IMR-90 (cell line): Measurements from ENCODE around the gene NUDT1. TPM values are rescaled to one million over a fixed set of nuclear protein-coding genes. Genes with fewer than 3 reads are reported as not detected.

Source experiments
- ATAC-seq: fragments of 200-7000 bp; cut with Tn5 transposase; 2 replicates; pipeline ENCODE4 v1.9.1; 2020; ENCODE audit warnings: low read depth, mild to moderate bottlenecking, moderate library complexity
- BruUV-seq: library from RNA; stranded (reverse); fragments of 400-500 nt; replicated peaks from 2 replicates; lab custom pipeline; 2021; lab: Mats Ljungman, UMichigan
- CTCF ChIA-PET: fragments of 300-600 bp; formaldehyde crosslinking; extraction: SDS; loops from one replicate; lab custom pipeline; 2021; ENCODE audit warnings: antibody characterized with exemption; lab: Yijun Ruan, JAX
- POLR2A ChIA-PET: fragments of 300-600 bp; sonication (Branson Sonifier 250); formaldehyde crosslinking; loops from one replicate; lab custom pipeline; 2022; ENCODE audit warnings: antibody characterized with exemption; ENCODE audit not compliant: unreplicated experiment; lab: Charles Lee
- DNase-seq: peaks from one replicate; pipeline ENCODE4 v3.0.0; 2013
- H2AFZ ChIP-seq: replicated peaks from 2 replicates; pipeline ENCODE3; 2013; ENCODE audit warnings: low read length, mild to moderate bottlenecking; ENCODE audit not compliant: poor library complexity
- H2AK5ac ChIP-seq: 2 replicates; pipeline ENCODE4 v1.6.1; 2013; ENCODE audit warnings: low read depth, low read length, inconsistent platforms
- H2AK9ac ChIP-seq: replicated peaks from 2 replicates; pipeline ENCODE3; 2013; ENCODE audit warnings: mild to moderate bottlenecking, low read depth, low read length, moderate library complexity; ENCODE audit not compliant: poor library complexity
- H2BK120ac ChIP-seq: 2 replicates; pipeline ENCODE4 v1.6.1; 2013; ENCODE audit warnings: low read depth, low read length, inconsistent platforms
- H2BK15ac ChIP-seq: 3 replicates; pipeline ENCODE4 v1.6.1; 2013; ENCODE audit warnings: low read depth, low read length, inconsistent platforms
- H2BK20ac ChIP-seq: 2 replicates; pipeline ENCODE4 v1.6.1; 2013; ENCODE audit warnings: low read depth, mild to moderate bottlenecking, inconsistent platforms, low read length, moderate library complexity
- H2BK5ac ChIP-seq: 2 replicates; pipeline ENCODE4 v1.6.1; 2013; ENCODE audit warnings: mild to moderate bottlenecking, low read depth, low read length, inconsistent platforms; ENCODE audit not compliant: poor library complexity, severe bottlenecking
- H3K14ac ChIP-seq: replicated peaks from 2 replicates; pipeline ENCODE4 v1.6.1; 2013; ENCODE audit warnings: low read depth, low read length, inconsistent platforms
- H3K18ac ChIP-seq: 2 replicates; pipeline ENCODE4 v1.6.1; 2013; ENCODE audit warnings: low read depth, low read length, control low read depth
- H3K23ac ChIP-seq: 2 replicates; pipeline ENCODE4 v1.6.1; 2013; ENCODE audit warnings: low read depth, low read length, inconsistent platforms
- H3K27ac ChIP-seq: 2 replicates; pipeline ENCODE4 v1.5.1; 2013; ENCODE audit warnings: mild to moderate bottlenecking, control low read depth, low read length; ENCODE audit not compliant: insufficient read depth
- H3K27me3 ChIP-seq: 2 replicates; pipeline ENCODE4 v1.6.1; 2013; ENCODE audit warnings: low read length; ENCODE audit not compliant: control insufficient read depth, insufficient read depth
- H3K36me3 ChIP-seq: 2 replicates; pipeline ENCODE4 v1.6.1; 2013; ENCODE audit warnings: low read length, mixed read lengths; ENCODE audit not compliant: control insufficient read depth, insufficient read depth
- H3K4ac ChIP-seq: 2 replicates; pipeline ENCODE4 v1.6.1; 2013; ENCODE audit warnings: low read depth, low read length, inconsistent platforms
- H3K4me1 ChIP-seq: 2 replicates; pipeline ENCODE4 v1.6.1; 2013; ENCODE audit warnings: low read length, mixed read lengths; ENCODE audit not compliant: control insufficient read depth, insufficient read depth
- H3K4me2 ChIP-seq: 2 replicates; pipeline ENCODE4 v1.6.1; 2013; ENCODE audit warnings: low read depth, mild to moderate bottlenecking, control low read depth, low read length, moderate library complexity
- H3K4me3 ChIP-seq: 2 replicates; pipeline ENCODE4 v1.5.1; 2013; ENCODE audit warnings: low read depth, mild to moderate bottlenecking, control low read depth, low read length, moderate library complexity; ENCODE audit not compliant: insufficient read depth
- H3K56ac ChIP-seq: 2 replicates; pipeline ENCODE4 v1.6.1; 2013; ENCODE audit warnings: low read length, inconsistent platforms; ENCODE audit not compliant: insufficient read depth; ENCODE audit errors: extremely low read depth
- H3K79me1 ChIP-seq, 2 experiments: 2 replicates each; pipeline ENCODE4 v1.6.1; 2013; ENCODE audit warnings: low read length in 2 of 2, inconsistent platforms in 1 of 2, low read depth in 1 of 2
- H3K9ac ChIP-seq: 2 replicates; pipeline ENCODE4 v1.6.1; 2013; ENCODE audit warnings: low read depth, low read length, control low read depth
- H3K9me1 ChIP-seq: 2 replicates; pipeline ENCODE4 v1.6.1; 2013; ENCODE audit warnings: low read length, inconsistent platforms; ENCODE audit not compliant: insufficient read depth
- H3K9me3 ChIP-seq: 2 replicates; pipeline ENCODE4 v1.6.1; 2013; ENCODE audit warnings: low read length; ENCODE audit not compliant: control insufficient read depth, insufficient read depth
- H4K20me1 ChIP-seq: 2 replicates; pipeline ENCODE4 v1.6.1; 2013; ENCODE audit warnings: low read length, inconsistent platforms; ENCODE audit not compliant: insufficient read depth
- H4K5ac ChIP-seq: 2 replicates; pipeline ENCODE4 v1.6.1; 2013; ENCODE audit warnings: mild to moderate bottlenecking, low read depth, low read length, control low read depth
- H4K8ac ChIP-seq, 2 experiments: 2 replicates each; pipeline ENCODE4 v1.6.1; 2013; ENCODE audit warnings: low read depth in 2 of 2, low read length in 2 of 2, control low read depth in 1 of 2, inconsistent platforms in 1 of 2
- H4K91ac ChIP-seq: 2 replicates; pipeline ENCODE4 v1.6.1; 2013; ENCODE audit warnings: low read depth, low read length, inconsistent platforms; ENCODE audit not compliant: insufficient read depth
- BHLHE40 ChIP-seq: fragments of 150-350 bp; IDR thresholded peaks from 2 replicates; pipeline ENCODE4 v1.6.1; 2016; ENCODE audit warnings: mild to moderate bottlenecking, low read depth, low read length
- CEBPB ChIP-seq: IDR thresholded peaks from 2 replicates; pipeline ENCODE4 v1.6.1; 2012; ENCODE audit warnings: low read depth, low read length, improper control_type of control experiment
- CHD1 ChIP-seq: IDR thresholded peaks from 2 replicates; pipeline ENCODE4 v1.6.1; 2012; ENCODE audit warnings: low read depth, low read length, improper control_type of control experiment
- FOS ChIP-seq: fragments of 150-350 bp; IDR thresholded peaks from 2 replicates; pipeline ENCODE4 v1.6.1; 2016; ENCODE audit warnings: low read depth, low read length
- MAFK ChIP-seq: IDR thresholded peaks from 2 replicates; pipeline ENCODE4 v1.6.1; 2012; ENCODE audit warnings: low read depth, low read length, improper control_type of control experiment
- MAZ ChIP-seq: IDR thresholded peaks from 2 replicates; pipeline ENCODE4 v1.6.1; 2012; ENCODE audit warnings: low read depth, mild to moderate bottlenecking, low read length, improper control_type of control experiment, moderate library complexity, borderline replicate concordance
- MXI1 ChIP-seq: IDR thresholded peaks from 2 replicates; pipeline ENCODE4 v1.6.1; 2012; ENCODE audit warnings: low read depth, mild to moderate bottlenecking, low read length, moderate library complexity, borderline replicate concordance
- NFE2L2 ChIP-seq: fragments of 150-350 bp; IDR thresholded peaks from 2 replicates; pipeline ENCODE4 v1.6.1; 2016; ENCODE audit warnings: low read depth, mild to moderate bottlenecking, low read length
- POLR2A ChIP-seq: IDR thresholded peaks from 2 replicates; pipeline ENCODE4 v1.6.1; 2012; ENCODE audit warnings: mild to moderate bottlenecking, low read depth, low read length
- RAD21 ChIP-seq: IDR thresholded peaks from 2 replicates; pipeline ENCODE4 v1.6.1; 2012; ENCODE audit warnings: low read length, improper control_type of control experiment
- RCOR1 ChIP-seq: IDR thresholded peaks from 2 replicates; pipeline ENCODE4 v1.6.1; 2012; ENCODE audit warnings: mild to moderate bottlenecking, low read length, improper control_type of control experiment; ENCODE audit not compliant: insufficient replicate concordance
- RFX5 ChIP-seq: IDR thresholded peaks from 2 replicates; pipeline ENCODE4 v1.8.0; 2012; ENCODE audit warnings: low read depth, mild to moderate bottlenecking, low read length, moderate library complexity
- SMC3 ChIP-seq: fragments of 150-350 bp; IDR thresholded peaks from 2 replicates; pipeline ENCODE4 v1.6.1; 2016; ENCODE audit warnings: low read depth, mild to moderate bottlenecking, antibody characterized with exemption, low read length, moderate library complexity
- WGBS, 2 experiments: methylation state at CpG; one replicate each; pipeline versions ENCODE4 v1.1.5 to v1.1.7; 2013; ENCODE audit warnings: missing lambda C conversion rate in 2 of 2; ENCODE audit not compliant: insufficient read length in 1 of 2; ENCODE audit errors: extremely low coverage in 2 of 2; 5-methylcytosine and 5-hydroxymethylcytosine counted together
- dilution Hi-C: fragments of 300-500 bp; cut with HindIII; formaldehyde crosslinking; loops from one replicate; pipeline ENCODE4 v1.14.3; 2018; ENCODE audit warnings: low sequenced_read_pairs; ENCODE audit not compliant: unreplicated experiment
- in situ Hi-C: fragments of 300-500 bp; cut with MboI; formaldehyde crosslinking; loops from 3 replicates; pipeline ENCODE4 v1.14.3; 2019; ENCODE audit warnings: low sequenced_read_pairs, inconsistent platforms, mixed read lengths
- intact Hi-C: fragments of 100-400 bp; cut with micrococcal nuclease; formaldehyde crosslinking; loops from 2 replicates; pipeline ENCODE4 v1.10.0; 2022
- polyA plus RNA-seq, 3 experiments: library from polyadenylated mRNA; depleted of rRNA; stranded (reverse); fragments of >200 nt; gene quantifications; 2 replicates each; pipeline ENCODE4 v1.2.3, GENCODE V29; 2012; ENCODE audit warnings: low replicate concordance in 1 of 3
- total RNA-seq: library from RNA; depleted of rRNA; stranded (reverse); fragments of >200 nt; gene quantifications from 2 replicates; pipeline ENCODE4 v1.2.3, GENCODE V29; 2012
- TF ChIP-seq, protein P1 (sequence below): conservative IDR thresholded peaks from 2 replicates; pipeline ENCODE4 v1.5.1; 2012; ENCODE audit warnings: mild to moderate bottlenecking, low read depth, low read length, improper control_type of control experiment
- TF ChIP-seq, protein P2 (sequence below): fragments of 150-350 bp; IDR thresholded peaks from 2 replicates; pipeline ENCODE4 v1.6.1; 2016; ENCODE audit warnings: low read depth, mild to moderate bottlenecking, low read length, moderate library complexity, borderline replicate concordance
- TF ChIP-seq, protein P3 (sequence below): fragments of 150-350 bp; IDR thresholded peaks from 2 replicates; pipeline ENCODE4 v1.6.1; 2017; ENCODE audit warnings: mild to moderate bottlenecking, antibody characterized with exemption, low read length, low read depth

NUDT1 gene
- total and polyA plus RNA-seq, 2 of the 4 experiments (the other 2 are of a cell fraction): 33.4 to 49.1 TPM

DNA sequence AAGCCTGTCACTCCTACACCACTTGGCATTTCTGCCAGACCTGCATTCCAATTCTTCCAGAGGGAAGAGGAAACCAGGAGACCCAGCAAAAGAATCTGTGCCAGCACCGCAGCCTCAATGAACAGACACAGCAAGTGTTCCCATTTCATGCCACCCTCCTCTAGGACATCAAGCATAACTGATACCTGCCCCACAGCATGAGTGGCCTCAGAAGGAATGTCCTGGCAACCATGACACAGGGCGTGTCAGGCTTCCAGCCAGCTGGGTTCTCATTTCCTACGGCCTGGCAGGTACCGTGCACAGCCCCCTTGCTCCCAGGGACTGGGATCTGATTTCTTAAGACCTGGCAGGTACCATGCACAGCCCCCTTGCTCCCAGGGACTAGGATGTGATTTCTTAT is 17.1 kb upstream of the NUDT1 start:
- no peak overlapping the region for H2BK20ac ChIP-seq
- no peak overlapping the region for H3K4ac ChIP-seq
- no TSS peak for BruUV-seq
- dilution Hi-C loops (no loop called here), in situ Hi-C loops (no loop called here), intact Hi-C loops (no loop called here)
- H3K14ac ChIP-seq: no peak overlapping the region
- H2AK9ac ChIP-seq: no peak overlapping the region
- WGBS, 2 experiments: 93% methylated on average over 2 of the region's 4 CpGs; no CpG with 5 or more reads in 1 of the 2 experiments
- CTCF ChIA-PET: no interaction called here
- H2BK5ac ChIP-seq: no peak overlapping the region
- no peaks in the 10 kb centered on the region for H3K27me3 ChIP-seq
- H3K9me1 ChIP-seq: no peaks in the 10 kb centered on the region
- no peak overlapping the region for H2BK15ac ChIP-seq
- H3K18ac ChIP-seq: no peak overlapping the region
- H2BK120ac ChIP-seq: no peak overlapping the region
- no peak overlapping the region for H4K8ac ChIP-seq
- TF ChIP-seq, protein P1, sequence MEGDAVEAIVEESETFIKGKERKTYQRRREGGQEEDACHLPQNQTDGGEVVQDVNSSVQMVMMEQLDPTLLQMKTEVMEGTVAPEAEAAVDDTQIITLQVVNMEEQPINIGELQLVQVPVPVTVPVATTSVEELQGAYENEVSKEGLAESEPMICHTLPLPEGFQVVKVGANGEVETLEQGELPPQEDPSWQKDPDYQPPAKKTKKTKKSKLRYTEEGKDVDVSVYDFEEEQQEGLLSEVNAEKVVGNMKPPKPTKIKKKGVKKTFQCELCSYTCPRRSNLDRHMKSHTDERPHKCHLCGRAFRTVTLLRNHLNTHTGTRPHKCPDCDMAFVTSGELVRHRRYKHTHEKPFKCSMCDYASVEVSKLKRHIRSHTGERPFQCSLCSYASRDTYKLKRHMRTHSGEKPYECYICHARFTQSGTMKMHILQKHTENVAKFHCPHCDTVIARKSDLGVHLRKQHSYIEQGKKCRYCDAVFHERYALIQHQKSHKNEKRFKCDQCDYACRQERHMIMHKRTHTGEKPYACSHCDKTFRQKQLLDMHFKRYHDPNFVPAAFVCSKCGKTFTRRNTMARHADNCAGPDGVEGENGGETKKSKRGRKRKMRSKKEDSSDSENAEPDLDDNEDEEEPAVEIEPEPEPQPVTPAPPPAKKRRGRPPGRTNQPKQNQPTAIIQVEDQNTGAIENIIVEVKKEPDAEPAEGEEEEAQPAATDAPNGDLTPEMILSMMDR: no peak
- TF ChIP-seq CEBPB (no peak), RAD21 (no peak), BHLHE40 (no peak), NFE2L2 (no peak), SMC3 (no peak), RFX5 (no peak), RCOR1 (no peak), CHD1 (no peak), FOS (no peak), MXI1 (no peak), MAFK (no peak), POLR2A (no peak), MAZ (no peak)
- TF ChIP-seq, protein P2, sequence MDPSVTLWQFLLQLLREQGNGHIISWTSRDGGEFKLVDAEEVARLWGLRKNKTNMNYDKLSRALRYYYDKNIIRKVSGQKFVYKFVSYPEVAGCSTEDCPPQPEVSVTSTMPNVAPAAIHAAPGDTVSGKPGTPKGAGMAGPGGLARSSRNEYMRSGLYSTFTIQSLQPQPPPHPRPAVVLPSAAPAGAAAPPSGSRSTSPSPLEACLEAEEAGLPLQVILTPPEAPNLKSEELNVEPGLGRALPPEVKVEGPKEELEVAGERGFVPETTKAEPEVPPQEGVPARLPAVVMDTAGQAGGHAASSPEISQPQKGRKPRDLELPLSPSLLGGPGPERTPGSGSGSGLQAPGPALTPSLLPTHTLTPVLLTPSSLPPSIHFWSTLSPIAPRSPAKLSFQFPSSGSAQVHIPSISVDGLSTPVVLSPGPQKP: no peak
- TF ChIP-seq, protein P3, sequence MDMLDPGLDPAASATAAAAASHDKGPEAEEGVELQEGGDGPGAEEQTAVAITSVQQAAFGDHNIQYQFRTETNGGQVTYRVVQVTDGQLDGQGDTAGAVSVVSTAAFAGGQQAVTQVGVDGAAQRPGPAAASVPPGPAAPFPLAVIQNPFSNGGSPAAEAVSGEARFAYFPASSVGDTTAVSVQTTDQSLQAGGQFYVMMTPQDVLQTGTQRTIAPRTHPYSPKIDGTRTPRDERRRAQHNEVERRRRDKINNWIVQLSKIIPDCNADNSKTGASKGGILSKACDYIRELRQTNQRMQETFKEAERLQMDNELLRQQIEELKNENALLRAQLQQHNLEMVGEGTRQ: no peak
- H3K27ac ChIP-seq: no peak overlapping the region
- no peak overlapping the region for H2AFZ ChIP-seq
- peaks cover under 1% of the 10 kb centered on the region for H4K20me1 ChIP-seq
- DNase-seq: no peak
- H4K91ac ChIP-seq: no peak overlapping the region
- no peaks in the 10 kb centered on the region for H3K4me1 ChIP-seq
- no peak overlapping the region for H3K4me3 ChIP-seq
- H4K5ac ChIP-seq: no peak overlapping the region
- no peak overlapping the region for H3K9ac ChIP-seq
- H3K9me3 ChIP-seq: no peaks in the 10 kb centered on the region
- ATAC-seq: no peak
- POLR2A ChIA-PET: no interaction called here
- H3K36me3 ChIP-seq: peaks cover 58% of the 10 kb centered on the region
- H3K79me1 ChIP-seq: peaks cover 8 to 39% of the 10 kb centered on the region in 2 experiments; a peak in 3 of 4 replicates
- H3K4me2 ChIP-seq: no peak overlapping the region
- H2AK5ac ChIP-seq: no peak overlapping the region
- no peak overlapping the region for H3K56ac ChIP-seq
- H3K23ac ChIP-seq: no peak overlapping the region
